HL-60 (cell line): ENCODE data around the gene ARFGAP3.

Experiments used
- DNase-seq, 2 experiments: peaks; one replicate each; pipeline ENCODE4 v3.0.0-alpha.2; 2010 to 2020; ENCODE audit warnings: low read depth in 1 of 2, low spot score in 1 of 2
- H3K27ac ChIP-seq: fragments of 250-450 bp; sonication (Bioruptor Pico); replicated peaks from 2 replicates; pipeline ENCODE4 v1.5.1; 2020; ENCODE audit warnings: mild to moderate bottlenecking, moderate library complexity
- H3K27me3 ChIP-seq: fragments of 250-450 bp; sonication (Bioruptor Pico); 2 replicates; pipeline ENCODE4 v1.5.1; 2021; ENCODE audit warnings: mild to moderate bottlenecking, moderate library complexity; ENCODE audit not compliant: insufficient read depth, poor library complexity, severe bottlenecking
- H3K4me3 ChIP-seq: replicated peaks from 2 replicates; pipeline ENCODE4 v1.5.1; 2011; ENCODE audit warnings: mild to moderate bottlenecking, control low read depth, low read length; ENCODE audit not compliant: insufficient read depth
- CTCF ChIP-seq: IDR thresholded peaks from one replicate; pipeline ENCODE4 v1.5.1; 2011; ENCODE audit warnings: low read length, control low read depth, inconsistent platforms; ENCODE audit not compliant: insufficient read depth
- GABPA ChIP-seq: IDR thresholded peaks from 2 replicates; pipeline ENCODE4 v1.6.1; 2012; ENCODE audit warnings: low read depth
- POLR2AphosphoS5 ChIP-seq: IDR thresholded peaks from 2 replicates; pipeline ENCODE4 v1.6.1; 2012; ENCODE audit warnings: low read depth
- SPI1 ChIP-seq: IDR thresholded peaks from 2 replicates; pipeline ENCODE4 v1.6.1; 2012; ENCODE audit warnings: low read depth, mild to moderate bottlenecking, borderline replicate concordance
- TF ChIP-seq, protein P1 (sequence below): IDR thresholded peaks from 2 replicates; pipeline ENCODE4 v1.6.1; 2012; ENCODE audit warnings: low read depth; ENCODE audit not compliant: insufficient replicate concordance

Gene ARFGAP3

GRCh38 chr22:42772647-42773046, 84.4 kb downstream of the ARFGAP3 start:
- Histone ChIP-seq H3K4me3 (no peak overlapping the region), H3K27me3 (no peaks in the 10 kb centered on the region), H3K27ac (no peak overlapping the region)
- TF ChIP-seq CTCF (no peak), POLR2AphosphoS5 (no peak), SPI1 (no peak), GABPA (no peak)
- TF ChIP-seq, protein P1, sequence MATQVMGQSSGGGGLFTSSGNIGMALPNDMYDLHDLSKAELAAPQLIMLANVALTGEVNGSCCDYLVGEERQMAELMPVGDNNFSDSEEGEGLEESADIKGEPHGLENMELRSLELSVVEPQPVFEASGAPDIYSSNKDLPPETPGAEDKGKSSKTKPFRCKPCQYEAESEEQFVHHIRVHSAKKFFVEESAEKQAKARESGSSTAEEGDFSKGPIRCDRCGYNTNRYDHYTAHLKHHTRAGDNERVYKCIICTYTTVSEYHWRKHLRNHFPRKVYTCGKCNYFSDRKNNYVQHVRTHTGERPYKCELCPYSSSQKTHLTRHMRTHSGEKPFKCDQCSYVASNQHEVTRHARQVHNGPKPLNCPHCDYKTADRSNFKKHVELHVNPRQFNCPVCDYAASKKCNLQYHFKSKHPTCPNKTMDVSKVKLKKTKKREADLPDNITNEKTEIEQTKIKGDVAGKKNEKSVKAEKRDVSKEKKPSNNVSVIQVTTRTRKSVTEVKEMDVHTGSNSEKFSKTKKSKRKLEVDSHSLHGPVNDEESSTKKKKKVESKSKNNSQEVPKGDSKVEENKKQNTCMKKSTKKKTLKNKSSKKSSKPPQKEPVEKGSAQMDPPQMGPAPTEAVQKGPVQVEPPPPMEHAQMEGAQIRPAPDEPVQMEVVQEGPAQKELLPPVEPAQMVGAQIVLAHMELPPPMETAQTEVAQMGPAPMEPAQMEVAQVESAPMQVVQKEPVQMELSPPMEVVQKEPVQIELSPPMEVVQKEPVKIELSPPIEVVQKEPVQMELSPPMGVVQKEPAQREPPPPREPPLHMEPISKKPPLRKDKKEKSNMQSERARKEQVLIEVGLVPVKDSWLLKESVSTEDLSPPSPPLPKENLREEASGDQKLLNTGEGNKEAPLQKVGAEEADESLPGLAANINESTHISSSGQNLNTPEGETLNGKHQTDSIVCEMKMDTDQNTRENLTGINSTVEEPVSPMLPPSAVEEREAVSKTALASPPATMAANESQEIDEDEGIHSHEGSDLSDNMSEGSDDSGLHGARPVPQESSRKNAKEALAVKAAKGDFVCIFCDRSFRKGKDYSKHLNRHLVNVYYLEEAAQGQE, result no peak
- DNase-seq, result no peak

DNA sequence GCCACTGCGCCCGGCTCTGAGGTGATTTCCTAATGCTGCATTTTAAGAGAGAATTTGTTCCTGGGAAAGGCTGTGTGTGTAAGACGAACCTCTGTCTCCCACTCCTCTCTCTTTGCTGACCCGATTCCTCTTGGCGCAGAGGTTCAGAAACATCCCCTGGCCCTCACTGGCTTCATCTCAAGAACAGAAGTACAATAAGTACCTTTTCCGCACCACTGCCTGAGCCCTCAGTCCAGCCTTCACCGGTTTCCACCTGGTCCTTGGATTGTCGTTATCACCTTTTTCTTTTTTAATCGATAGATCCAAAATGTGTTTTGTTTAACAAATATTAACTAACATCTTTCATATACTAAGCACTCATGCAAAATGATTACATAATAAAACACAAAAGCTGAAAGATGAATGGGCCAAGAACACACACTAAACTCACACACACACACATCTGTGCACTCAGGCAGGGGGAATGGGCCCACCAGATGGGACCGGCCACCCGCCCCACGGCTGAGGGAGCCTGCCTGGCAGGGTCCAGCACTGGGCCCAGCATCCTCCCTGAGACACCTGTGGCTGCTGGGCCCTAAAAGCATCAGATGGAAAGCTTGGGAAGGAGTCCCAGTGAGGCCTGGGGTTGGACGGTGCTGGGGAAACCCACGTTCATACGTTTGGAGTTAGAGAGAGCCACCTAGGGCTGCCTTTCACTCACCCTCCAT, 86.0 kb downstream of the ARFGAP3 start:
- Histone ChIP-seq H3K27me3 (no peaks in the 10 kb centered on the region), H3K27ac (no peak overlapping the region), H3K4me3 (no peak overlapping the region)
- DNase-seq, result no peak
- no peak for TF ChIP-seq GABPA
- no peak for TF ChIP-seq SPI1
- TF ChIP-seq, protein P1, result no peak
- no peak for TF ChIP-seq CTCF
- TF ChIP-seq POLR2AphosphoS5, result no peak

GRCh38 chr22:42770448-42770726, 86.7 kb downstream of the ARFGAP3 start:
- no peak for DNase-seq
- H3K27me3 ChIP-seq, result no peaks in the 10 kb centered on the region
- H3K4me3 ChIP-seq, result no peak overlapping the region
- no peak overlapping the region for H3K27ac ChIP-seq
- TF ChIP-seq SPI1, result no peak
- TF ChIP-seq GABPA, result no peak
- no peak for TF ChIP-seq CTCF
- TF ChIP-seq POLR2AphosphoS5, result no peak
- TF ChIP-seq, protein P1, result no peak
